Loucy (cell line): ENCODE results near the gene PCBP3.

Experiments used
- H2AFZ ChIP-seq: fragments of 200-600 bp; sonication (generic); 2 replicates; pipeline ENCODE4 v1.6.0; 2016; ENCODE audit warnings: antibody characterized with exemption, mild to moderate bottlenecking, low read length, moderate library complexity
- H3F3A ChIP-seq: fragments of 200-600 bp; 2 replicates; pipeline ENCODE4 v1.6.0; 2016; ENCODE audit warnings: antibody characterized with exemption, low read depth, mild to moderate bottlenecking
- H3K27me3 ChIP-seq: fragments of 200-600 bp; sonication (generic); 2 replicates; pipeline ENCODE4 v1.6.1; 2014; ENCODE audit warnings: low read length, mild to moderate bottlenecking; ENCODE audit not compliant: insufficient read depth, poor library complexity, severe bottlenecking
- H3K36me3 ChIP-seq: fragments of 200-600 bp; sonication (generic); 2 replicates; pipeline ENCODE4 v1.6.1; 2016; ENCODE audit warnings: low read length; ENCODE audit not compliant: insufficient read depth
- H3K4me1 ChIP-seq: fragments of 200-600 bp; sonication (generic); 2 replicates; pipeline ENCODE4 v1.5.1; 2014; ENCODE audit warnings: low read length, mild to moderate bottlenecking; ENCODE audit not compliant: insufficient read depth, poor library complexity, severe bottlenecking
- H3K4me2 ChIP-seq: fragments of 200-600 bp; sonication (generic); 2 replicates; pipeline ENCODE4 v1.6.0; 2014; ENCODE audit warnings: antibody characterized with exemption, low read length, low read depth, mild to moderate bottlenecking; ENCODE audit not compliant: poor library complexity, severe bottlenecking
- H3K4me3 ChIP-seq: fragments of 200-600 bp; sonication (generic); 2 replicates; pipeline ENCODE4 v1.5.1; 2014; ENCODE audit warnings: low read length, mild to moderate bottlenecking, mixed read lengths; ENCODE audit not compliant: poor library complexity, severe bottlenecking
- H3K79me2 ChIP-seq: fragments of 200-600 bp; sonication (generic); 2 replicates; pipeline ENCODE4 v1.6.1; 2014; ENCODE audit warnings: low read length; ENCODE audit not compliant: insufficient read depth
- H3K9ac ChIP-seq: fragments of 200-600 bp; sonication (generic); 2 replicates; pipeline ENCODE4 v1.6.0; 2014; ENCODE audit warnings: mild to moderate bottlenecking, low read depth, low read length, moderate library complexity; ENCODE audit not compliant: poor library complexity, severe bottlenecking
- H3K9me2 ChIP-seq: fragments of 200-600 bp; sonication (generic); replicated peaks from 2 replicates; pipeline ENCODE4 v1.6.1; 2016; ENCODE audit warnings: low read depth, low read length, mixed read lengths
- H3K9me3 ChIP-seq: fragments of 200-600 bp; sonication (generic); 2 replicates; pipeline ENCODE4 v1.6.1; 2014; ENCODE audit warnings: mild to moderate bottlenecking, antibody characterized with exemption, low read length, low read depth; ENCODE audit not compliant: insufficient read depth
- H4K20me1 ChIP-seq: fragments of 200-600 bp; sonication (generic); 2 replicates; pipeline ENCODE4 v1.6.0; 2014; ENCODE audit warnings: antibody characterized with exemption, low read length, mild to moderate bottlenecking; ENCODE audit not compliant: insufficient read depth, poor library complexity, severe bottlenecking
- CTCF ChIP-seq: fragments of 200-600 bp; sonication (generic); conservative IDR thresholded peaks from 2 replicates; pipeline ENCODE4 v1.5.1; 2014; ENCODE audit warnings: mild to moderate bottlenecking, antibody characterized with exemption, low read length
- EZH2phosphoT487 ChIP-seq: fragments of 200-600 bp; IDR thresholded peaks from 2 replicates; pipeline ENCODE4 v1.6.1; 2018; ENCODE audit warnings: antibody characterized with exemption, mild to moderate bottlenecking, moderate library complexity, borderline replicate concordance

The PCBP3 gene

GRCh38 chr21:45908536-45909237, 265.2 kb downstream of the PCBP3 start:
- Histone ChIP-seq H3K36me3 (no peaks in the 10 kb centered on the region), H3K4me1 (peaks cover 9% of the 10 kb centered on the region), H3K9ac (no peak overlapping the region), H3K4me2 (no peak overlapping the region), H2AFZ (no peak overlapping the region), H3K4me3 (no peak overlapping the region), H3K79me2 (no peaks in the 10 kb centered on the region), H3K9me2 (no peaks in the 10 kb centered on the region), H3K27me3 (no peaks in the 10 kb centered on the region), H3F3A (no peaks in the 10 kb centered on the region), H4K20me1 (no peaks in the 10 kb centered on the region), H3K9me3 (no peaks in the 10 kb centered on the region)
- TF ChIP-seq EZH2phosphoT487 (no peak), CTCF (no peak)

- Histone ChIP-seq H3K9me2 (no peaks in the 10 kb centered on the region), H3K27me3 (no peaks in the 10 kb centered on the region), H4K20me1 (no peaks in the 10 kb centered on the region), H3K4me3 (no peak overlapping the region), H3F3A (no peaks in the 10 kb centered on the region), H3K4me1 (peaks cover 16% of the 10 kb centered on the region), H3K79me2 (no peaks in the 10 kb centered on the region), H3K9me3 (no peaks in the 10 kb centered on the region), H3K36me3 (no peaks in the 10 kb centered on the region), H3K4me2 (no peak overlapping the region), H2AFZ (no peak overlapping the region), H3K9ac (no peak overlapping the region)
- no peak for TF ChIP-seq CTCF
- TF ChIP-seq EZH2phosphoT487: no peak
Observed at GRCh38 chr21:45909238-45909988, 265.9 kb downstream of the PCBP3 start.

- Histone ChIP-seq H3K4me3 (no peak overlapping the region), H3F3A (no peaks in the 10 kb centered on the region), H3K9me2 (no peaks in the 10 kb centered on the region), H3K9me3 (no peaks in the 10 kb centered on the region), H3K4me2 (no peak overlapping the region), H3K27me3 (no peaks in the 10 kb centered on the region), H2AFZ (no peak overlapping the region), H3K36me3 (no peaks in the 10 kb centered on the region), H3K9ac (no peak overlapping the region), H3K79me2 (no peaks in the 10 kb centered on the region), H3K4me1 (peaks cover 24% of the 10 kb centered on the region), H4K20me1 (no peaks in the 10 kb centered on the region)
- no peak for TF ChIP-seq EZH2phosphoT487
- TF ChIP-seq CTCF: no peak
Observed at GRCh38 chr21:45910155-45910547, 266.6 kb downstream of the PCBP3 start.
